HFF-Myc (cell line): Measurements from ENCODE around the gene IER2.

Experiments used
- DNase-seq: peaks from one replicate; pipeline ENCODE4 v3.0.0-alpha.2; 2011; ENCODE audit warnings: low read depth; ENCODE audit errors: extremely low read depth
- H3K4me3 ChIP-seq: replicated peaks from 2 replicates; pipeline ENCODE4 v1.5.1; 2011; ENCODE audit warnings: low read depth, mild to moderate bottlenecking, control low read depth, low read length
- CTCF ChIP-seq: IDR thresholded peaks from 2 replicates; pipeline ENCODE4 v1.5.1; 2012; ENCODE audit warnings: mild to moderate bottlenecking, low read depth, low read length, control low read depth; ENCODE audit errors: missing control alignments

Gene IER2

DNA sequence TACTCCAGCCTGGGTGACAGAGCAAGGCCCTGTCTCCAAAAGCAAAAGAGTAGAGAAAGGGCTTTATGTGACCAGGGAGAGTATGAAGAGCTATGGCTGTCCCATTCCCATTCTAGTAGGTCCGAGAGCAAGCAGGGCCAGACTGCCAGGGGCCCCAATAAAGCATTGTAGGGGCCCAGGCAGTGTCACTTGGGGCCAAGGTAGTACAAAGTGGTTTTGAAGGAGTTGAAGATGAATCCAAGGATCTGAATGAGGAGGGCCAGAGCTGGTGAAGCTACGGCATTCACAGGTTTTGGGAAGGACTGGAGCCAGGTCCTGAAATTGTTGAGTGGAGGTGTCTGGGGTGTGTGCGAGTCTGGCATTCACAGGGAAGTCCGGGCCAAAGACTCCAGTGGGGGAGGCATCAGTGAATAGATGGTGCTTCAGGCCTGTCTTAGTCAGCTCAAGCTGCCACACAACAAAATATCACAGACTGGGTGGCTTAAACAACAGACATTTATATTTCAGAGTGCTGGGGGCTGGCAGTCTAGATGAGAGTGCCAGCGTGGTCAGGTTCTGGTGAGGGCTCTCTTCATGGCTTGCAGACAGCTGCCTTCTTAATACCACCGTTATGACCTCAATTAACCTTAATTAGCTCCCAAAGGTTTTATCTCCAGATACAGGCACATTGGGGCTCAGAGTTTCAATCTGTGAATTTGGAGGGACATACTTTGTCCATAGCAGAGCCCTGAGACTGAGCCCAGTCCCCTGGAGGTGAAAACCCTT lies 22.2 kb upstream of the IER2 start:
- no peak for DNase-seq
- no peak for TF ChIP-seq CTCF
- H3K4me3 ChIP-seq: no peak overlapping the region

DNA sequence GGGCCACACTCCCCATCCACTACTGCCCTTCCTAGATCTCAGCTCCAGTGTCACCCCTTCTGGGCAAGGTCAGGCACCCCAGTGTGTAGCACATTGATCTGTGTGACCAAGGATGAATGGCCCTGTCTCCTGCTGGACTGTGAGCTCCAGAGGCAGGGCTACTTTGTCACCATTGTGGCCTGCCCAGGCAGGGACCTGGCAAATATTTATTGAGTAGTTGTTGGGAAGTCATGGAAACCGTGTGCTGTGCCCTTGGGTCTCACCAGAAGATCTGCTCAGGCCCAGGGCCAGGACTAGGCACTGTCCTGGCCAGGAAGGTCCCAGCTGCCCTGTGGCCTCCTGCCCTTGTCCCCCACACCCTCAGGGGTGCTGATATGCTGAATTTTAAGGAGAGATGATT lies 21.6 kb upstream of the IER2 start:
- H3K4me3 ChIP-seq: no peak overlapping the region
- no peak for TF ChIP-seq CTCF
- no peak for DNase-seq

GRCh38 chr19:13129384-13129783 lies 20.8 kb upstream of the IER2 start:
- DNase-seq: no peak
- no peak overlapping the region for H3K4me3 ChIP-seq
- TF ChIP-seq CTCF: no peak

GRCh38 chr19:13130886-13131490 lies 19.2 kb upstream of the IER2 start:
- TF ChIP-seq CTCF: no peak
- no peak for DNase-seq
- H3K4me3 ChIP-seq: no peak overlapping the region

GRCh38 chr19:13132471-13133180 lies 17.6 kb upstream of the IER2 start:
- no peak overlapping the region for H3K4me3 ChIP-seq
- no peak for TF ChIP-seq CTCF
- no peak for DNase-seq

GRCh38 chr19:13133241-13133870 lies 16.9 kb upstream of the IER2 start:
- no peak overlapping the region for H3K4me3 ChIP-seq
- no peak for TF ChIP-seq CTCF
- no peak for DNase-seq
